Stimulated activated effector memory CD8-positive, alpha-beta T cell treated with anti-CD3 and anti-CD28 coated beads, Interleukin-12 subunit alpha, Interleukin-12 subunit beta, amount 100 ng/mL, for 72 hours (primary cell): Measurements from ENCODE around the gene ABCG2.
"Not testable (repeated sequence)": the region's sequence is repeated elsewhere in the genome, so short reads cannot be mapped to it uniquely, and the experiment has no call there.

Source experiments
- ATAC-seq: fragments of 150-1000 bp; cut with Tn5 transposase; 2 replicates; pipeline ENCODE4 v1.10.0; 2021
- DNase-seq, 2 donors: peaks; one replicate each; pipeline ENCODE4 v3.0.0; 2021 to 2022; ENCODE audit warnings: low spot score in 2 of 2
- H3K27ac Mint-ChIP-seq: one replicate; pipeline ENCODE4 v1.8.0; 2022; ENCODE audit warnings: mild to moderate bottlenecking, mixed read lengths
- H3K36me3 Mint-ChIP-seq: one replicate; pipeline ENCODE4 v1.8.0; 2022; ENCODE audit warnings: mild to moderate bottlenecking, mixed read lengths
- H3K4me1 Mint-ChIP-seq: one replicate; pipeline ENCODE4 v1.8.0; 2022; ENCODE audit warnings: mixed read lengths
- H3K4me3 Mint-ChIP-seq: one replicate; pipeline ENCODE4 v1.8.0; 2022; ENCODE audit warnings: mild to moderate bottlenecking, mixed read lengths
- H3K9me3 Mint-ChIP-seq: one replicate; pipeline ENCODE4 v1.8.0; 2022; ENCODE audit warnings: mixed read lengths

ABCG2 gene

DNA sequence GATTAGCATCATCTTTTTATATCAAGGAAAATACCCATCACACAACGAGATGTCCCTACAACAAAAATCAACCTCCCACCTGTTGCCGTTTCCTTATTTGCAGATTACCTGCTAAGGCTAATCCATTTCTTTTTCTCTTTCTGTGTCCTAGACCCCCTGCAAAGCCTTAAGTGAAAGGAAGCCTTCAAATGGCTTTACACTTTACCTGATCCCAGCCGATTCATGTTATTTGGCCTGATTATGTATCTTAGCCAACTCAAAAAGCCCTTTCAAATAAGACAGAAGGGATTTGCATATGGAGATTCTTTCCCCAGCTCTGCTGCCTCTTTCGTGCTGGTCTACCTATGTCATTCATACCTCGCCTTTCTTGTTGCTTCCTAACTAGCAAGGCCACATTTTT, 14.4 kb downstream of the ABCG2 start:
- Mint-ChIP-seq H3K4me3 (no peak overlapping the region), H3K27ac (no peak overlapping the region), H3K4me1 (no peaks in the 10 kb centered on the region), H3K36me3 (no peaks in the 10 kb centered on the region), H3K9me3 (no peaks in the 10 kb centered on the region)
- DNase-seq, result no peak
- no peak for ATAC-seq

GRCh38 chr4:88143504-88143903, 14.9 kb downstream of the ABCG2 start:
- Mint-ChIP-seq H3K4me3 (no peak overlapping the region), H3K27ac (no peak overlapping the region), H3K36me3 (no peaks in the 10 kb centered on the region), H3K4me1 (no peaks in the 10 kb centered on the region), H3K9me3 (no peaks in the 10 kb centered on the region)
- ATAC-seq (no peak), DNase-seq (no peak)

- Mint-ChIP-seq H3K4me1 (no peaks in the 10 kb centered on the region), H3K4me3 (no peak overlapping the region), H3K27ac (no peak overlapping the region), H3K36me3 (no peaks in the 10 kb centered on the region), H3K9me3 (no peaks in the 10 kb centered on the region)
- ATAC-seq, result no peak
- no peak for DNase-seq
Observed at GRCh38 chr4:88138561-88138960, 19.9 kb downstream of the ABCG2 start.

- DNase-seq (no peak), ATAC-seq (no peak)
- Mint-ChIP-seq H3K4me1 (no peaks in the 10 kb centered on the region), H3K27ac (no peak overlapping the region), H3K9me3 (no peaks in the 10 kb centered on the region), H3K4me3 (no peak overlapping the region), H3K36me3 (no peaks in the 10 kb centered on the region)
Observed at GRCh38 chr4:88137112-88137511, 21.3 kb downstream of the ABCG2 start.

- Mint-ChIP-seq H3K27ac (no peak overlapping the region), H3K9me3 (no peaks in the 10 kb centered on the region), H3K36me3 (no peaks in the 10 kb centered on the region), H3K4me3 (no peak overlapping the region), H3K4me1 (no peaks in the 10 kb centered on the region)
- ATAC-seq (no peak), DNase-seq (no peak)
Observed at GRCh38 chr4:88136249-88136648, 22.2 kb downstream of the ABCG2 start.

DNA sequence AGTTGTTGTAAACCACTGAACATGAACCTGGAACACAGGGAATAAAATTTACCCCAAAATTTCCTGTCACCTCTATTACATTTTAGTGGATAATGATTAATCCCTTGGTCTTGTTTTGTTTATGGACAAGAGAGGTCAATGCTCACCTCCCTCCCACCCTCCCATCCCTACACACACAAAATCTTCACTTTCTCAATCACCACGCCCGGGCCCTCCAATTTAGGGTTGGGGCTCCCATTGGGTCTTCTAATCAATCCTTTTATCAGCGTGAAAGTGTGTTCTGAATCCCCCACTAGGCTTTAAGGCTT, 23.1 kb downstream of the ABCG2 start:
- Mint-ChIP-seq H3K4me1 (no peaks in the 10 kb centered on the region), H3K9me3 (no peaks in the 10 kb centered on the region), H3K27ac (no peak overlapping the region), H3K36me3 (no peaks in the 10 kb centered on the region), H3K4me3 (no peak overlapping the region)
- ATAC-seq, result no peak
- DNase-seq, result no peak

- no peak for DNase-seq
- no peak overlapping the region for H3K4me3 Mint-ChIP-seq
- no peaks in the 10 kb centered on the region for H3K36me3 Mint-ChIP-seq
- ATAC-seq, result no peak
- no peak overlapping the region for H3K27ac Mint-ChIP-seq
- H3K9me3 Mint-ChIP-seq, result no peaks in the 10 kb centered on the region
- no peaks in the 10 kb centered on the region for H3K4me1 Mint-ChIP-seq
Observed at GRCh38 chr4:88134536-88135355, 23.7 kb downstream of the ABCG2 start.

- Mint-ChIP-seq H3K9me3 (no peaks in the 10 kb centered on the region), H3K4me3 (no peak overlapping the region)
- no peak for ATAC-seq
Observed at GRCh38 chr4:88134111-88134510, 24.3 kb downstream of the ABCG2 start.

DNA sequence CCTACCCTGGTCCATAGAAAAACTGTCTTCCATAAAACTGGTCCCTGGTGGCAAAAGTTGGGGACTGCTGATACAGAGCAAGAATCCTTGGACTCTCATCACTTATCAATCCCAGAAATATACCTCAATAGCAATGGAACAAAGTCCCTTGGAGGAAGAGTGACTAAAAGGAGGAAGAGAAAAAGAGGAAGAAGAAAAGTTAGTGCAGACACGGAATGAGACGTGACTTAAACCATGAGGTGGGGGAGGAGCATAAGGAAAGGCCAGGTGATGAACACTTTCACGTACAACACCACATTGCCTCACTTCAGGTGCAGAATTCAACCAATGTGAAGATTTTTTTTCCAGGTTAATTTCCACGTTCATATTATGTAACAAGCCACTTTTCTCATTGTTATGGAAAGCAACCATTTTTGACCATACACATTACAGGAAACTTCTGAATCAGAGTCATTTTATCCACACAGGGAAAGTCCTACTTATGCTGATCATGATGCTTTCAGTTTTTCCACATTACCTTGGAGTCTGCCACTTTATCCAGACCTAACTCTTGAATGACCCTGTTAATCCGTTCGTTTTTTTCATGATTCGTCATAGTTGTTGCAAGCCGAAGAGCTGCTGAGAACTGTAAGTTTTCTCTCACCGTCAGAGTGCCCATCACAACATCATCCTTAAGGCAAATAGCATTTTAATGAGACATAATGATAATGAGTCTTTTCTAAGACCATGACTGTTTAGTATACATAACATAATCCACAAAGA, 27.7 kb downstream of the ABCG2 start:
- H3K9me3 Mint-ChIP-seq, result peaks cover 2% of the 10 kb centered on the region
- no peak overlapping the region for H3K27ac Mint-ChIP-seq
- ATAC-seq (no peak), DNase-seq (no peak)
- H3K4me1 Mint-ChIP-seq, result no peaks in the 10 kb centered on the region
- no peak overlapping the region for H3K4me3 Mint-ChIP-seq
- H3K36me3 Mint-ChIP-seq, result no peaks in the 10 kb centered on the region

More at GRCh38 chr4:88134111-88134510, 24.3 kb downstream of the ABCG2 start:
- Mint-ChIP-seq H3K4me1 (no peaks in the 10 kb centered on the region), H3K36me3 (no peaks in the 10 kb centered on the region), H3K27ac (no peak overlapping the region)
- DNase-seq, result no peak

GRCh38 chr4:88130003-88130402, 28.4 kb downstream of the ABCG2 start:
- H3K9me3 Mint-ChIP-seq, result peaks cover 2% of the 10 kb centered on the region
- DNase-seq (no peak), ATAC-seq (no peak)
- H3K4me1 Mint-ChIP-seq, result no peaks in the 10 kb centered on the region
- no peaks in the 10 kb centered on the region for H3K36me3 Mint-ChIP-seq
- H3K27ac Mint-ChIP-seq, result no peak overlapping the region
- H3K4me3 Mint-ChIP-seq, result no peak overlapping the region

DNA sequence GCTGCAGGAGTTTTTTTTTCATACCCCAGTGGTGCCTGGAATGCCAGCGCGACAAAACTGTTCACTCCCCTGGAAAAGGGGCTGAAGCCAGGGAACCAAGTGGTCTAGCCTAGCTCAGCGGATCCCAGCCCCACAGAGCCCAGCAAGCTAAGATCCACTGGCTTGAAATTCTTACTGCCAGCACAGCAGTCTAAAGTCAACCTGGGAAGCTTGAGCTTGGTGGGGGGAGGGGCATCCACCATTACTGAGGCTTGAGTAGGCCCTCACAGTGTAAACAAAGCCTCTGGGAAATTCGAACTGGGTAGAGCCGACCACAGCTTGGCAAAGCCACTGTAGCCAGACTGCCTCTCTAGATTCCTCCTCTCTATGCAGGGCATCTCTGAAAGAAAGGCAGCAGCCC, 36.2 kb downstream of the ABCG2 start:
- H3K9me3 Mint-ChIP-seq, H3K4me3 Mint-ChIP-seq, H3K4me1 Mint-ChIP-seq, H3K27ac Mint-ChIP-seq, DNase-seq, ATAC-seq, H3K36me3 Mint-ChIP-seq: not testable (repeated sequence)

- no peaks in the 10 kb centered on the region for H3K4me1 Mint-ChIP-seq
- no peaks in the 10 kb centered on the region for H3K36me3 Mint-ChIP-seq
- no peak for DNase-seq
- H3K27ac Mint-ChIP-seq, result no peak overlapping the region
- peaks cover 7% of the 10 kb centered on the region for H3K9me3 Mint-ChIP-seq
- H3K4me3 Mint-ChIP-seq, result no peak overlapping the region
- ATAC-seq, result no peak
Observed at GRCh38 chr4:88119943-88120342, 38.5 kb downstream of the ABCG2 start.

- no peaks in the 10 kb centered on the region for H3K36me3 Mint-ChIP-seq
- DNase-seq, result no peak
- ATAC-seq, result no peak
- no peak overlapping the region for H3K27ac Mint-ChIP-seq
- H3K9me3 Mint-ChIP-seq, result peaks cover 7% of the 10 kb centered on the region
- H3K4me1 Mint-ChIP-seq, result no peaks in the 10 kb centered on the region
- H3K4me3 Mint-ChIP-seq, result no peak overlapping the region
Observed at GRCh38 chr4:88115587-88115986, 42.9 kb downstream of the ABCG2 start.

- DNase-seq (no peak), ATAC-seq (no peak)
- H3K4me1 Mint-ChIP-seq, result no peaks in the 10 kb centered on the region
- H3K4me3 Mint-ChIP-seq, result no peak overlapping the region
- H3K36me3 Mint-ChIP-seq, result no peaks in the 10 kb centered on the region
- H3K27ac Mint-ChIP-seq, result no peak overlapping the region
- no peaks in the 10 kb centered on the region for H3K9me3 Mint-ChIP-seq
Observed at GRCh38 chr4:88112856-88113255, 45.6 kb downstream of the ABCG2 start.

DNA sequence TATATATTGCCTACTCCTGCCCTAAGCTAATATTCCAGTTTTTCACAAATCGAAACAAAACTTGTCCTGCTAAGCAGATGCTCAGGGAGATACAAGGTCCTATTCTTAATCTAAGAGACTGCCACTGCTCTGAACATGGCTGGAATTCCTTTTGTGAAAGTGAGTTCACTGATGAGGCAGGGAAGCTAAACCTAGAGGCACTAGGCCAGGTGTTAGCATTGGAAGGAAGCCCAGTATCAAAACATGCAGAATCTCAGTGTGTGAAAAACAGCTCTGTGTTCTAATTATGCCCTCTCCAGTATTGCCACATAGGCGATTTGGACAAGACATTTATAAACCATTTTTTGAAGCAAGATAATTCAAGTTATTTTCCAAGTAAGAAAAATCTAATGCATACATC, 47.6 kb downstream of the ABCG2 start:
- no peak overlapping the region for H3K27ac Mint-ChIP-seq
- no peak for DNase-seq
- ATAC-seq, result no peak
- no peaks in the 10 kb centered on the region for H3K9me3 Mint-ChIP-seq
- H3K4me1 Mint-ChIP-seq, result no peaks in the 10 kb centered on the region
- H3K4me3 Mint-ChIP-seq, result no peak overlapping the region
- H3K36me3 Mint-ChIP-seq, result no peaks in the 10 kb centered on the region

DNA sequence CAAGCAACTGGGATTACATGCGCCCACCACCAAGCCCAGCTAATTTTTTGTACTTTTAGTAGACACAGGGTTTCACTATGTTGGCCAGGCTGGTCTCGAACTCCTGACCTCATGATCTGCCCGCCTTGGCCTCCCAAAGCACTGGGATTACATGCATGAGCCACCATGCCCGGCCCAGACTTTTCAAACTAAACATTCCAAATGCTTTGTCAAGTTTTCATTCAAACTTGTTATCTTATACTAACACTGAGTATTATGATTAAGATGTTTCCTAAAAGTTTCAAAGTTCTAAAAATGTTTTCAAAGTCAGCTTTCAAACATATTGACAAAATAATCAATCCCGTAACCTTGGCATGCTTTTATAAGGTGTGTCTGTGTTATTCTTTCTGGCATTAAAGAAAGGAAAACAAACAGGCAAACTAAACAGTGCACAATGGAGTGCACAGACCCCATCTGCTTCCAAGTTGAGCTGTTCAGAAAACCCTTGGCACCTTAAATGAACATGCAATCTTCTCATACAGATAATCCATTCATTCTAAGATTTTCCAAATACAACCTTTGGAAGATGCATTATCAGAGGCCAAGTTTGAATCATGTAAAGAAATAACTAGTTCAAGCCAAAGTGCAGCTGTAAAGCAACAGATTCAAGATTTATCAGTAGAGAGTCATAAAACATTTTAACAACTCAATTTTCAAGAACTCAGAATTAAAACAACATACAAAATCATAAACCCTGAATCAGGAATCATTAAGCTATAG, 49.1 kb downstream of the ABCG2 start:
- Mint-ChIP-seq H3K4me1 (no peaks in the 10 kb centered on the region), H3K4me3 (no peak overlapping the region), H3K9me3 (no peaks in the 10 kb centered on the region), H3K27ac (no peak overlapping the region), H3K36me3 (no peaks in the 10 kb centered on the region)
- no peak for ATAC-seq
- DNase-seq, result no peak
